Testis (tissue), 2 donors: ENCODE data around the gene C1orf74.

Experiments used
- CTCF ChIP-seq, 3 experiments: fragments of 450-650 bp in 2 of 3; fragments of 200-600 bp in 1 of 3; sonication (generic) in 1 of 3; IDR thresholded peaks; one replicate each; pipeline ENCODE4 v1.5.1; 2016 to 2019; ENCODE audit warnings: antibody characterized with exemption in 3 of 3, mild to moderate bottlenecking in 2 of 3, moderate library complexity in 1 of 3
- POLR2A ChIP-seq: fragments of 450-650 bp; IDR thresholded peaks from one replicate; pipeline ENCODE4 v1.6.1; 2017; ENCODE audit warnings: antibody characterized with exemption, mild to moderate bottlenecking, moderate library complexity

- TF ChIP-seq CTCF (IDR thresholded peaks at IDR 0.05) (no peak), POLR2A (no peak)
These were observed 47.3 kb upstream of the C1orf74 start for GRCh38 chr1:209831615-209832014.
